Tibial nerve (tissue), 4 donors: Measurements from ENCODE around the gene UXS1.

Source experiments
- EP300 ChIP-seq, 2 donors: sonication (generic); formaldehyde crosslinking; IDR thresholded peaks; one replicate each; pipeline ENCODE4 v1.6.1; 2017; ENCODE audit warnings: antibody characterized with exemption in 2 of 2, mild to moderate bottlenecking in 1 of 2
- POLR2A ChIP-seq, 2 donors: fragments of 450-650 bp; IDR thresholded peaks; one replicate each; pipeline ENCODE4 v1.6.1; 2017; ENCODE audit warnings: antibody characterized with exemption in 2 of 2, mild to moderate bottlenecking in 2 of 2, moderate library complexity in 2 of 2
- TF ChIP-seq, protein P1 (sequence below), 5 experiments: fragments of 200-600 bp in 3 of 5; fragments of 450-650 bp in 2 of 5; sonication (generic) in 3 of 5; IDR thresholded peaks; one replicate each; pipeline ENCODE4 v1.5.1; 2016 to 2019; ENCODE audit warnings: antibody characterized with exemption in 5 of 5, mild to moderate bottlenecking in 3 of 5, moderate library complexity in 2 of 5

DNA sequence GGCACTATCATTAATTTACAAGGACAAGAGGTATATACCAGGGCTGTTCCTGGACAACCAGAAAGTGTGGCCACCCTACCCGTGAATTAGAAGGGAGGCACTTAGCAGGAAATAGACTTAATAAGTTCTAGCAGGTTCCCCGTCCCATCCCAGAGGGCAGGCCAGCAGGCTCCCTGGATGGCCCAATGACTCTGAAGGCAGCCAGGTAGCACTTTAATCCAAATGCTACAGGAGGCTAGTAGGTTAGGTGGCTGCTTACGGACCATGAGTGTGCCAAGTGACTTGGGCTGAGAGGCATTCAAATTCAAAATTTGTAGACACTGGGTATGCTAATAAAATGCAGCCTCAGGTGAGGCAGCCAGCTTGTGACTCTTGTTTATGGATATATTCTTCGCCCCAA, 123.9 kb downstream of the UXS1 start:
- TF ChIP-seq, protein P1, sequence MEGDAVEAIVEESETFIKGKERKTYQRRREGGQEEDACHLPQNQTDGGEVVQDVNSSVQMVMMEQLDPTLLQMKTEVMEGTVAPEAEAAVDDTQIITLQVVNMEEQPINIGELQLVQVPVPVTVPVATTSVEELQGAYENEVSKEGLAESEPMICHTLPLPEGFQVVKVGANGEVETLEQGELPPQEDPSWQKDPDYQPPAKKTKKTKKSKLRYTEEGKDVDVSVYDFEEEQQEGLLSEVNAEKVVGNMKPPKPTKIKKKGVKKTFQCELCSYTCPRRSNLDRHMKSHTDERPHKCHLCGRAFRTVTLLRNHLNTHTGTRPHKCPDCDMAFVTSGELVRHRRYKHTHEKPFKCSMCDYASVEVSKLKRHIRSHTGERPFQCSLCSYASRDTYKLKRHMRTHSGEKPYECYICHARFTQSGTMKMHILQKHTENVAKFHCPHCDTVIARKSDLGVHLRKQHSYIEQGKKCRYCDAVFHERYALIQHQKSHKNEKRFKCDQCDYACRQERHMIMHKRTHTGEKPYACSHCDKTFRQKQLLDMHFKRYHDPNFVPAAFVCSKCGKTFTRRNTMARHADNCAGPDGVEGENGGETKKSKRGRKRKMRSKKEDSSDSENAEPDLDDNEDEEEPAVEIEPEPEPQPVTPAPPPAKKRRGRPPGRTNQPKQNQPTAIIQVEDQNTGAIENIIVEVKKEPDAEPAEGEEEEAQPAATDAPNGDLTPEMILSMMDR (IDR thresholded peaks at IDR 0.05) = no peak
- TF ChIP-seq EP300 (IDR thresholded peaks at IDR 0.05) (no peak), POLR2A (IDR thresholded peaks at IDR 0.05) (no peak)
